Lower lobe of right lung (tissue), 2 donors: Measurements from ENCODE around the gene ZFYVE28. TPM values are rescaled to one million over a fixed set of nuclear protein-coding genes. Genes with fewer than 3 reads are reported as not detected.

ENCODE experiments used
- ATAC-seq, 2 donors: fragments of 200-7000 bp; cut with Tn5 transposase; one replicate each; pipeline ENCODE4 v1.9.1; 2020 to 2022; ENCODE audit warnings: mild to moderate bottlenecking in 2 of 2, moderate library complexity in 2 of 2
- DNase-seq: peaks from one replicate; pipeline ENCODE4 v3.0.0-alpha.2; 2020
- H3K27ac ChIP-seq: fragments of 200-600 bp; one replicate; pipeline ENCODE4 v1.8.0; 2022
- H3K27me3 ChIP-seq: fragments of 200-600 bp; one replicate; pipeline ENCODE4 v1.8.0; 2022; ENCODE audit warnings: low read depth
- H3K36me3 ChIP-seq: fragments of 200-600 bp; one replicate; pipeline ENCODE4 v1.8.0; 2022; ENCODE audit warnings: mild to moderate bottlenecking
- H3K4me1 ChIP-seq: fragments of 200-600 bp; one replicate; pipeline ENCODE4 v1.8.0; 2022
- H3K4me3 ChIP-seq: fragments of 200-600 bp; one replicate; pipeline ENCODE4 v1.8.0; 2022; ENCODE audit warnings: mild to moderate bottlenecking
- H3K9me3 ChIP-seq: fragments of 200-600 bp; one replicate; pipeline ENCODE4 v1.8.0; 2022
- intact Hi-C: fragments of 100-400 bp; cut with DNase I; formaldehyde crosslinking; loops from one replicate; pipeline ENCODE4 v1.11.0; 2022
- total RNA-seq: library from RNA; stranded (reverse); fragmentation: NEBNext Ultra II Directional; extraction: Animal tissue kit (Norgen Biotek cat#: 25700); gene quantifications from one replicate; pipeline ENCODE4 v1.2.1, GENCODE V29; 2021
- TF ChIP-seq, protein P1 (sequence below): fragments of 200-600 bp; IDR thresholded peaks from one replicate; pipeline ENCODE4 v1.8.0; 2022; ENCODE audit warnings: antibody characterized with exemption, mild to moderate bottlenecking
- donor health status: DM: no; HTN: yes; CAD: no; lungs with severe emphysema.

The ZFYVE28 gene
- total RNA-seq, 1 donor from 2014 or later = 12.9 TPM

DNA sequence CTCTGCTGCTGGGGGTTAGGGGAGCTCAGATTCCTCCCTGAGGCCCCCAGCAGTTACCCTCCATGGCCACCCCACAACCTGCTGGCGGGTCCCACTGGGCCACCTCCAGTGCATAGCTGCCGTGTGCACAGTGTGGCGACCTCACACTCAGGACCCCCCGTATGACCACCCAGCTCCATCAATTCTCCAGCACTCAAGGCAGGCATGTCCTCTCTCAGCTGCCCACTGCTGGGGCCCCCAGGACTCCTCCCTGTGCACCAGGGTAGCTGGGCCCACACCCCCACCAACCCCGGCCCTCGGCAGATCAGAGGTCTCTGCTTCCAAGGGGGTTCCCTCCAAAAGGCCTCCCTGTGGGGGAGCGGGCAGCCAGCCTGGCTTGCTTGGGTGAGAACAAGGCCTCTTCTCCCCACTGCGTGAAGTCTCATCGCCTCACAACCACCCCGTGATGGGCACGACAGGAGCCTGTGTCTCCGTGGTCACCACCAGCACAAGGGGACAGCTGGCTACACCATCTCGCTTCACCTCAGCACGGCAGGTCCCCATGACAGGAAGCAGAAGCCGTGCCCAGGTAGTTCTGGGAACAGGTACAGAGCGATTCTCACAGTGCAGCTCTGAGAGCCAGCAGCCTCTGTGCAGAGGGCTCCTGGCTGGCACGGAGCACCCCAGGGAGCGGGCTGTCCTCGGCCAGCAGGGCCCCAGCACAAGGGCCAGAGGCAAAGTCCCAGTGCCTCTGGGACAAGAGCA, 171.9 kb downstream of the ZFYVE28 start:
- no peak for ATAC-seq
- Histone ChIP-seq H3K9me3 (no peaks in the 10 kb centered on the region), H3K4me1 (peaks cover 37% of the 10 kb centered on the region), H3K27me3 (no peaks in the 10 kb centered on the region), H3K4me3 (no peak overlapping the region), H3K36me3 (peaks cover 45% of the 10 kb centered on the region), H3K27ac (no peak overlapping the region)
- TF ChIP-seq, protein P1, sequence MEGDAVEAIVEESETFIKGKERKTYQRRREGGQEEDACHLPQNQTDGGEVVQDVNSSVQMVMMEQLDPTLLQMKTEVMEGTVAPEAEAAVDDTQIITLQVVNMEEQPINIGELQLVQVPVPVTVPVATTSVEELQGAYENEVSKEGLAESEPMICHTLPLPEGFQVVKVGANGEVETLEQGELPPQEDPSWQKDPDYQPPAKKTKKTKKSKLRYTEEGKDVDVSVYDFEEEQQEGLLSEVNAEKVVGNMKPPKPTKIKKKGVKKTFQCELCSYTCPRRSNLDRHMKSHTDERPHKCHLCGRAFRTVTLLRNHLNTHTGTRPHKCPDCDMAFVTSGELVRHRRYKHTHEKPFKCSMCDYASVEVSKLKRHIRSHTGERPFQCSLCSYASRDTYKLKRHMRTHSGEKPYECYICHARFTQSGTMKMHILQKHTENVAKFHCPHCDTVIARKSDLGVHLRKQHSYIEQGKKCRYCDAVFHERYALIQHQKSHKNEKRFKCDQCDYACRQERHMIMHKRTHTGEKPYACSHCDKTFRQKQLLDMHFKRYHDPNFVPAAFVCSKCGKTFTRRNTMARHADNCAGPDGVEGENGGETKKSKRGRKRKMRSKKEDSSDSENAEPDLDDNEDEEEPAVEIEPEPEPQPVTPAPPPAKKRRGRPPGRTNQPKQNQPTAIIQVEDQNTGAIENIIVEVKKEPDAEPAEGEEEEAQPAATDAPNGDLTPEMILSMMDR = no peak
- DNase-seq = peak; percentile 36
- intact Hi-C loops = no loop called here

DNA sequence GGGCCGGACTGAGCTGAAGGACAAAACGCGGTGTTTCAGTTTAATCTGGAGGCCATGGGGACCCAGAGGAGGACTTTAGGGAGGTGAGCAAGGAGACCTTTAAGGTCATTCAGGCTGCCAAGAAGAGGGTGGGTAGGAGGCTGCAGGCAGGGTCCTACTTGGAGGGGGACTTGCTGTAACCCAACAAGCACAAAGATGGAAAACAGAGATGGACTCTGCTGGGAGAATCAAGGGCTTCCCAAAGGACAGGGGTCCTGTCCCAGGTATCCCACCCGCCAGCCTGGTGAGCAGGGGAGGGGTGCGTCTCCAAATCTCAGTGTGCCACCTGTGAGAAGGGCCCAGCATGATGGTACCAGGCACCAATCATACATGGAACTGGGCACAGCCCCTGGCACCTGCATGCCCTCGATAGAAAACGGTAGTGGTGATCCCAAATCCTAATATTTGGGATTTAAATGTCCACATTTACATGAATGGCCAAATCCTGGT, 172.6 kb downstream of the ZFYVE28 start:
- Histone ChIP-seq H3K27ac (peak overlapping the region; percentile 49), H3K4me3 (no peak overlapping the region), H3K36me3 (peaks cover 38% of the 10 kb centered on the region), H3K4me1 (peaks cover 41% of the 10 kb centered on the region), H3K9me3 (no peaks in the 10 kb centered on the region), H3K27me3 (no peaks in the 10 kb centered on the region)
- intact Hi-C loops = no loop called here
- ATAC-seq (no peak), DNase-seq (no peak)
- TF ChIP-seq, protein P1 = no peak

DNA sequence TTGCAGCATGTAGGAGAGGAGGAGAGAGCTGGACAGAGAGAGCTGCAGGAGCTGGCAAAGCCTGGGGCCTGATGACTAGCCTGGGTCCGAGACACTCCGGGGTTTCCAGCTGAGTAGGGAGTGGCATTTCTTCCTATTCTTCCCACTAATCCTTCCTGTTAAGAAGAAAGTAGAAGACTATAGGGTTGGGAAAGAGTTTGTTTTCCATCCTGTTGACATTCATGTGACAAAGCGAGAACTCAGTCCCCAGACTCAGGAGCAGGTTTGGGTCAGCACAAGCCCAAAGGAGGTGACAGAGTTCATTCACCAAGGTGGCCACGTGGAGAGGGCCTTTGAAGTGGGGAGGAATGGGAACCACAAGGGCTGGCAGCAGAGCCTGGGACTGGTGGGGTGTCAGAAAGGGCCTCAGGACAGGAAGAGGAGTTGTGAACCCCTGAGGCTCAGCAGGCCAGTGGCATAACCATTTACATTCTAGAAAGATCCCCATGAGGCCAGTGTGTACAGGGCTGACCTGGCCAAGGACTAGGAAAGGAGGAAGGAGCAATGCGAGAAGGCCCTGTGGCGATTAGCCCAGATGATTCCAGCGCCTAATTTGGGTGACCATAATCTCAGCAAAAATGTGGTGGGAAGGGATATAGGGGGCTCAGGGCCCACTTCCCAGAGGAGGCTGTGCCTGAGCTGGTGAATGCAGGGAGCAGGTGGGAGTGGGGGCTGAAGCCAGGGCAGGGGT, 173.2 kb downstream of the ZFYVE28 start:
- no peaks in the 10 kb centered on the region for H3K9me3 ChIP-seq
- TF ChIP-seq, protein P1 = no peak
- H3K4me1 ChIP-seq = peaks cover 47% of the 10 kb centered on the region
- H3K27me3 ChIP-seq = no peaks in the 10 kb centered on the region
- intact Hi-C loops = no loop called here
- no peak overlapping the region for H3K4me3 ChIP-seq
- peaks cover 32% of the 10 kb centered on the region for H3K36me3 ChIP-seq
- H3K27ac ChIP-seq = peak overlapping the region; percentile 49
- DNase-seq (no peak), ATAC-seq (no peak)

DNA sequence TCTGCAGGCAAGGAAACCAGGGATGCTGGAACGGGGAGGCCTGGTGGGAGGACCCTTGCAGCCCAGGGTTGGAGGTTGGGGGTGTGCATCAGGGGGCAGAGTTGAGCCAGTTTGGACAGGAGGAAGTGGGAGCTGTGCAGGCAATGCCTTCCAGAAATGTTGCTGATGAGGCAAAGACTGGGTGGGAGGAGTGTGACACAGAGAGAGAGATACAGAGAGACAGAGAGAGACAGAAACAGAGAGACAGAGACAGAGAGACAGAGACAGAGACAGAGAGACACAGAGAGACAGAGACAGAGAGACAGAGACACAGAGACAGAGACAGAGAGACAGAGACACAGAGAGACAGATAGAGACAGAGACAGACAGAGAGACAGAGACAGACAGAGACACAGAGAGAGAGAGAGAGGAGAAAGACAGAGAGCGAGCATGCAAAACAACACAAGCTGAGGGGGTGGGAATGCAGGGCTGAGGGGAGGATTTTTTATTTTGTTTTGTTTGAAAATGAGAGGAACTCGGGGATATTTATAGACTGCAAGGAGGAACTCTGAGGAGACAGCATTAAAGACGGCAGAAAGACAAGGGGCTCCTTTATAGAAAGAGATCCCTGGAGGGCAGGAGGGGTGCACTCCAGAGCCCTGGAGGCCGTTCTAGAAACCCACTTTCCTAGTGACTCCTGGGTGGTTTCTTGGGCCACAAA, 174.6 kb downstream of the ZFYVE28 start:
- no peak for ATAC-seq
- Histone ChIP-seq H3K4me1 (peaks cover 56% of the 10 kb centered on the region), H3K4me3 (no peak overlapping the region)

More for the DNA sequence above, 174.6 kb downstream of the ZFYVE28 start:
- no peaks in the 10 kb centered on the region for H3K9me3 ChIP-seq
- TF ChIP-seq, protein P1 = peak; percentile 38
- H3K36me3 ChIP-seq = peaks cover 27% of the 10 kb centered on the region
- intact Hi-C loops = no loop called here
- DNase-seq = peak; percentile 58
- H3K27ac ChIP-seq = peak overlapping the region; percentile 49
- no peaks in the 10 kb centered on the region for H3K27me3 ChIP-seq
